Left ventricle myocardium inferior (tissue), 1 donor: ENCODE data around the gene NPC1. TPM values are rescaled to one million over a fixed set of nuclear protein-coding genes. Genes with fewer than 3 reads are reported as not detected.

ENCODE experiments used
- DNase-seq: peaks from one replicate; pipeline ENCODE4 v3.0.0-alpha.2; 2020
- H3K27ac ChIP-seq: fragments of 200-600 bp; replicated peaks from 2 replicates; pipeline ENCODE4 v1.8.0; 2021
- H3K27me3 ChIP-seq: fragments of 200-600 bp; 2 replicates; pipeline ENCODE4 v1.8.0; 2021; ENCODE audit warnings: low read depth
- H3K36me3 ChIP-seq: fragments of 200-600 bp; 2 replicates; pipeline ENCODE4 v1.8.0; 2021
- H3K4me1 ChIP-seq: fragments of 200-600 bp; 2 replicates; pipeline ENCODE4 v1.8.0; 2021
- H3K4me3 ChIP-seq: fragments of 200-600 bp; 2 replicates; pipeline ENCODE4 v1.8.0; 2021; ENCODE audit warnings: mild to moderate bottlenecking, moderate library complexity
- H3K9me3 ChIP-seq: fragments of 200-600 bp; replicated peaks from 2 replicates; pipeline ENCODE4 v1.8.0; 2021
- intact Hi-C: fragments of 100-400 bp; cut with micrococcal nuclease; formaldehyde crosslinking; loops from one replicate; pipeline ENCODE4 v1.11.0; 2022
- total RNA-seq: library from RNA; stranded (reverse); fragmentation: NEBNext Ultra II Directional; extraction: Animal tissue kit (Norgen Biotek cat#: 25700); gene quantifications from one replicate; pipeline ENCODE4 v1.2.1, GENCODE V29; 2021
- TF ChIP-seq, protein P1 (sequence below): fragments of 200-600 bp; IDR thresholded peaks from 2 replicates; pipeline ENCODE4 v1.8.0; 2021; ENCODE audit warnings: antibody characterized with exemption, mild to moderate bottlenecking, borderline replicate concordance
- donor health status: DM: no; HTN: yes; CAD: no; lungs with severe emphysema.

Gene NPC1
- total RNA-seq, 1 donor from 2014 or later: 10.3 TPM

DNA sequence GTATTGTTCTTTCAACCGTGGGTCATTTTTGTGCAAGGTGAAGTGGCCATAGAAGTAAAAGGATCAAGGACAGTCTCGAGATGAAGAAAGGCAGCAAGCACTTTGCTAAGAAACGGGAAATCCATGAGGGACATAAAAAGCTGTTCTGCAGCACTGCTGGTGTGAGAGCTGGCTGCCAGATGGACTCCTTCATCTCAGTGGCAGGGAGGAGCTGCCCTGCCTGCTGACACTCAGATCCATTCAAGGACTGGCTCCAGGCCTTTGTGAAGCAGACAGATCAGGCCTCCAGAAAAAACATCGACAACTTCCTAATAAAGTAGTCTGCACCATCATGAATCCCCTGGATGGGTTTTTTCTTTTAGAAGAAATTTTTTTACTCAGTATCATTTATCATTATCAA, 53.5 kb downstream of the NPC1 start:
- H3K27ac ChIP-seq: no peak overlapping the region
- TF ChIP-seq, protein P1, sequence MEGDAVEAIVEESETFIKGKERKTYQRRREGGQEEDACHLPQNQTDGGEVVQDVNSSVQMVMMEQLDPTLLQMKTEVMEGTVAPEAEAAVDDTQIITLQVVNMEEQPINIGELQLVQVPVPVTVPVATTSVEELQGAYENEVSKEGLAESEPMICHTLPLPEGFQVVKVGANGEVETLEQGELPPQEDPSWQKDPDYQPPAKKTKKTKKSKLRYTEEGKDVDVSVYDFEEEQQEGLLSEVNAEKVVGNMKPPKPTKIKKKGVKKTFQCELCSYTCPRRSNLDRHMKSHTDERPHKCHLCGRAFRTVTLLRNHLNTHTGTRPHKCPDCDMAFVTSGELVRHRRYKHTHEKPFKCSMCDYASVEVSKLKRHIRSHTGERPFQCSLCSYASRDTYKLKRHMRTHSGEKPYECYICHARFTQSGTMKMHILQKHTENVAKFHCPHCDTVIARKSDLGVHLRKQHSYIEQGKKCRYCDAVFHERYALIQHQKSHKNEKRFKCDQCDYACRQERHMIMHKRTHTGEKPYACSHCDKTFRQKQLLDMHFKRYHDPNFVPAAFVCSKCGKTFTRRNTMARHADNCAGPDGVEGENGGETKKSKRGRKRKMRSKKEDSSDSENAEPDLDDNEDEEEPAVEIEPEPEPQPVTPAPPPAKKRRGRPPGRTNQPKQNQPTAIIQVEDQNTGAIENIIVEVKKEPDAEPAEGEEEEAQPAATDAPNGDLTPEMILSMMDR: no peak
- DNase-seq: peak; percentile 33
- H3K36me3 ChIP-seq: peaks cover 100% of the 10 kb centered on the region
- no peaks in the 10 kb centered on the region for H3K27me3 ChIP-seq
- no peak overlapping the region for H3K4me3 ChIP-seq
- H3K9me3 ChIP-seq: no peaks in the 10 kb centered on the region
- H3K4me1 ChIP-seq: no peaks in the 10 kb centered on the region
- intact Hi-C loops: no loop called here

DNA sequence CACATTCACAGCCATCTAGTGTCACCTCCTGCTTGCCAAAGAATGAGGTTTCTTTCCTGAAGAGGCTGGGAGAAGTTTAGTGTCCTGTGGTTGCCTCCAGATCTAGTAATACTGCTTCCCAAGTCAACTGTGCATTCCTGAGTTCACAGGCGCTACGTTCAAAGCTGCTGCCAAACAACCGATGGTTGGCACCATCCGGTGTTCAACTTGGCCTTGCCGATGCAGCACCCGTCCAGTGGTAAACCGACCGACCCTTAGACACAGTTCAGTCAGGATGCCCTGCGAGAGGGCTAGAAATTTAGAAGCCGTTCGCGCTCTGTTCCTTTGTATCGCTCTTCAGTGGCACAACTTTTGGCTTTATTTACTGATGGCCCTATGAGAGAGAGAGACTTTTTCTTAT, 54.4 kb downstream of the NPC1 start:
- Histone ChIP-seq H3K27ac (no peak overlapping the region), H3K9me3 (no peaks in the 10 kb centered on the region), H3K4me1 (no peaks in the 10 kb centered on the region), H3K27me3 (no peaks in the 10 kb centered on the region), H3K36me3 (peaks cover 100% of the 10 kb centered on the region), H3K4me3 (no peak overlapping the region)
- TF ChIP-seq, protein P1: no peak
- DNase-seq: no peak
- intact Hi-C loops: no loop called here

DNA sequence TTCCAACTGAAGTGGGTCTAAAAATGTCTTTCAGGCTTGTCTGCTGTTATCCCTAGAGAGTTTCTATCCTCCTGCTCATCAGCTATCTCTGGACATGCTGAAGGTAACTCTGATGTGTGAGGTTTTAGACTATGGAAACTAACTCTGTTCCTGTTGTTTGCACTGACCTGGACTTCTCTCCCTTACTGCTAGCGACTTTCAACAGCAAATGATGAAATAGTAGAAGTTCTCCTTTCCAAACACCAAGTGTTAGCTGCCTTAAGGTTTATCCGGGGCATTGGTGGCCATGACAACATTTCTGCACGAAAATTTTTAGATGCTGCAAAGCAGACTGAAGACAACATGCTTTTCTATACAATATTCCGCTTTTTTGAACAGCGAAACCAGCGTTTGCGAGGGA, 56.1 kb downstream of the NPC1 start:
- H3K27me3 ChIP-seq: no peaks in the 10 kb centered on the region
- no peak overlapping the region for H3K4me3 ChIP-seq
- intact Hi-C loops: no loop called here
- no peaks in the 10 kb centered on the region for H3K9me3 ChIP-seq
- H3K4me1 ChIP-seq: no peaks in the 10 kb centered on the region
- DNase-seq: no peak
- TF ChIP-seq, protein P1: no peak
- H3K27ac ChIP-seq: no peak overlapping the region
- H3K36me3 ChIP-seq: peaks cover 100% of the 10 kb centered on the region

GRCh38 chr18:23529604-23530003, 56.7 kb downstream of the NPC1 start:
- no peak overlapping the region for H3K27ac ChIP-seq
- no peaks in the 10 kb centered on the region for H3K4me1 ChIP-seq
- intact Hi-C loops: no loop called here
- H3K4me3 ChIP-seq: no peak overlapping the region
- no peaks in the 10 kb centered on the region for H3K27me3 ChIP-seq
- peaks cover 100% of the 10 kb centered on the region for H3K36me3 ChIP-seq
- DNase-seq: no peak
- H3K9me3 ChIP-seq: no peaks in the 10 kb centered on the region
- TF ChIP-seq, protein P1: no peak

- Histone ChIP-seq H3K4me3 (no peak overlapping the region), H3K4me1 (no peaks in the 10 kb centered on the region), H3K9me3 (no peaks in the 10 kb centered on the region), H3K36me3 (peaks cover 100% of the 10 kb centered on the region), H3K27ac (no peak overlapping the region), H3K27me3 (no peaks in the 10 kb centered on the region)
- intact Hi-C loops: no loop called here
- TF ChIP-seq, protein P1: no peak
- DNase-seq: peak; percentile 52
Measured at GRCh38 chr18:23528580-23529472, 57.5 kb downstream of the NPC1 start.
